Activated CD4-positive, alpha-beta T cell treated with anti-CD3 and anti-CD28 coated beads, Interleukin-2, amount 50 U/mL, for 1 hour (primary cell): ENCODE data around the gene MISP.

Source experiments
- DNase-seq: peaks from one replicate; pipeline ENCODE4 v3.0.0-alpha.2; 2020

Gene MISP

DNA sequence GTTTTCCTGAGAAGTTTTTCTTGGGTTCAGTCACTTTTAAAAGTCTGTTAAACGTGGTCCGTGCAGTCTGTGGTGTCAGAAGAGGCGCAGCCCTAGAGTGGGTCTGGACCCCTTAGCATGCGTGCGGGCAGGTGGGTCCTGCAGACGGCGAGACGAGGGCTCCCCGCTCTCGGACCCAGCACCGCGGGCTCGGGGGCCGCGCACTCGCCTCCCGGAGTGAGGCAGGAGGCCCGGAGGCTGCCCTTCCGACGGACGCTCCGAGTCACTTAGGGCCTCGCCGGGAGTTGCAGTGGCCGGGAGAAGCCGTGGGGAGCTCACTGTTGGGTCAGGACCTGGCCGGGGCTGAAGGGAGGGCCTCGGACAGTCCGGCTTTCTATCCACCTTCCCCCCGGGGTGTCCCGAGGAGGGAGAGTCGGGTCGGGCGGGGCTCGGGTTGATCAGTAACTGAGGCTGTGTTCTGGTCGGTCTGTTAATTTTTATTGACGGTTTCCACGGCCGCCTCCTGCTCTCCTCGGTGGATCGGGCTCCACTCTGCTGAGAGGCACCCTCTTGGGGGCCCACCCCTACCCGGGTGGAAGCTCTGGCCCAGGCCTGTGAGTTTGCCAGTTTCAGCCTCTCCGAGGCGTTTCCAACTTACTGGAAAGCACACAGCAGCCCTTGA is 47.6 kb downstream of the MISP start:
- DNase-seq: no peak

DNA sequence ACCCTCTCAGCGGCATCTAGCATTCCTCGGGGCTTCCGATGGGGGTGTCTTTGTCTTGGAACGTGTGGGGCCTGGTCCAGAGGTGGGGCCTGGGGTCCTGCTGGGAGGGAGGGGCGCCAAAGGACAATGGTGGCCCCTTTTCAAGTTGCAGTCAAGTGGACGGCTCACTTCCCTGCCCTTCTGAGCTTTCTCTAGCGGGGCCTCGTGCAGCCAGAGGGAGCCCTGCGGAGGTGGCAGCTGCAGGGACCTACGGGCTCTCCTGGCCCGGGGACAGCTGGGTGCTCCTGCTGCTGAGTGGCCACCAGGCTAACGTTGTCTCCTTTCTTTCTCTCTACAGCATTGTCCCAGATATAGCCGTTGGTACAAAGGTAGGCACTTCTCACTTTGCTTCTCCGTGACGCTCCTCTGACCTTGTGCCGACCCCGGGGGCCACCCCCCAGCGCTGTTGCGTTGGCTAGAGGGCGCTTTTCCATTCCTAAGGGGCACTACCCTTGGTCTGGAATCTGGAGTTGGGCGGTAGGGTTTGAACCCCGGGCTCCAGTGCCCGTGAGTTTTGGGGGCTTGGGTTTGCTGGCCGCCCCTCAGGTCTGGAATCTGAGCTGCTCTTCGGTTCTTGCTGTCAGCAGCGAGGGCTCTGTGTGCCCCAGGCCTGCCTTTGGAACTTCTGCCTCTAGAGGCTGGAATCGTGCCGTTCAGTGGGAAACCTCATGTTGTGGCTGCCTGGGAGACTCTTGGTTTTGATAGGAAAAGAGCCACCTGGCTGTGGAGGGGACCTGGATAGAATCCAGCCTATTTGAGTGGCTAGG is 48.4 kb downstream of the MISP start:
- DNase-seq: no peak

DNA sequence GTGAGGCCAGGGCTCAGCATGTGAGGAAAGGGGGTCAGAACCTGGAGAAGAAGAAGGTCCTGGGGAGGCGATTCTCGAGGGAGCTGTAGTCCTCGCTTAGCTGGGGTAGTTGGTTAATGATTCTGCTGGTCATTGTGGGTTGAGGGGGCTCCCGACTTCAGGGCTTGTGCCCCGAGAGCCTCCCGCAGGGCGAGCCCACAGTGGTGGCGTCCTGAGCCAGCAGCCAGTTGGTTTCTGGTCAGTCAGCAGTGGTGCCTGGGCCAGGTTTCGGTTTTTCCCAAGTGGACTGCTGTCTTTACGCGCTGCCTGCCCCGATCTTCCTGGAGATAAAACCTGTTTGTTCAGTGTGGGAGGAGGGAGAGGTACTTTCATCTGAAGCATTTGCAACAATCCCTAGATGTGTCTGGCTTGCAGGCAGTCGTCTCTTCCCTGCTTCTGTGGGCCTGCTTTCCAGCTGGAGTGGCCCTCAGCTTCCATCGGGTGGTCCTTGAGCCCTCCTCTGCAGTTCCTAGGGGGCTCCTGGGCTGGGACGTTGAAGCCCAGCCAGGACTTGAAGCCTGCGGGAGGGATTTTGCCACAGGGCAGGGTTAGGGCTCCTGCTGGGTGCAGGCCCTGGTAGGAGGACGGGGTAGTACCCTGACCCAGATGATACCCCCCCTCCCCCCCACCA is 49.6 kb downstream of the MISP start:
- DNase-seq: no peak

DNA sequence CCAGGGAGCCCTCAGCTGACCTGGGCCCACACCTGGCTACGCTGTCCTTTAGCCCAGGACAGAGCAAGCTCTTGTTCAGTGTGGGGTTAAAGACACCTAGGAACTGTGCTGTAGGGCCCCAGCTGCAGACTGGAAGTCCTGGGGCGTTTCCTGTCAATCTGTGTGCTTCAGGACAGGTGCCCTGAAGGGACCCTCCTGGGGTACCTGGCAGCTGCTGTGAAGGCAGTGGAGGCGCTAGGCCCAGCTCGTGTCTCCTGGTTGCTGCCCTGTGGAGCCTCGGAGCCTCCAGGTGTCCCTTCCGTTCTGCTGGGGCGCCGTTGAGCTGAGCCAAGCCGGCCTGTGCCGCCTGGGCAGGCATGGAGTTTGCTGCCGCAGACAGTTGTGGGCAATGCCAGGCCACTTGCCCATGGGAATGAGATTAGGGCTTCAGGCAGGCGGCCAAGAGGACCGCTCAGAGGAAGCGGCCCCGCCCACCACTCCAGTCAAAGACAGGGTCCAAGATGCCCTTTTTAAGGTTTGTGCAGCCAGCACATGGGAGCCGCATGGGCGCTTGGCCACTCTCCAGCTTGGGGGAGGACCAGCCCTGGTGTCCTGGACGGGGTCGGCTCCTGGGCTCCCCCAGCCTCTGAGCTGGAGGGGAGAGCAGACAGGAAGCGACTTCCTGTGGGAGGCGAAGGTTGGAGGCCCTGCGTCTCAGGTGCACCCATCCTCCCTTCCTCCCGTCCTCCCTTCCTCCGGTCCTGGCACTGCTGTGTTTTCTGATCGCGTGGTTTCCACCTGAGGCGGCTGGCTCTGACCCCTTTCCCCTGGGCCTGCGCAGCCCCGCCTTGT is 50.3 kb downstream of the MISP start:
- no peak for DNase-seq

DNA sequence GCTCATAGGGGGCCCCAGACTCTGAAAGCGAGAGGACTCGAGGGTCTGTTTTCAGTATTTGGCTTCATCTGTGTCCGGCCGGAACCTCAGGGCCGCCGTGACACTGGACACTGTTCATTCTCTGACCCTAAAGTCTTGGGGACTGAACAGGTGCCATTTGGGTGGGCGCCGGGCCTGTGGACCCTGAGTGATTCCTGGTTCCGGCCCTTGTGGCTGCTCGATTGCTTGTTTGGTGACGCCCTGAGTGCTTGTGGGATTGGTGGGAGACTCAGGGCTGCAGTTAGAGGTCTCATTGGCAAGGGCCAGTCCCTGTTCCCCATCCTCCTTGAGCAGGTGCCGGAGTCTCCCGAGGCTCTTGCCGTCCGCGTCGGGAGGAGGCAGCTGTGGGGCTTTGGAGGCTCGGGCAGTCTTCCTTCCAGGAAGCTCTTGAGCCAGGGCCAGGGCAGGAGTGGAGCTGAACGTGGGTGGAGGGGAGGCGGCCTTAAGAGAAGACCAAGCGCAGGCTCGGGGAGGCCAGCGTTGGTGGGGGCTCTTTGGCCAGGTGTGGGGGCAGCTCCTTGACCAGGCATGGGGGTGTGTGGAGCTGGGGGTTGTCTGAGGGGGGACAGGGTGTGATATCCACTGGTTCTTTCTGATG is 51.1 kb downstream of the MISP start:
- no peak for DNase-seq

DNA sequence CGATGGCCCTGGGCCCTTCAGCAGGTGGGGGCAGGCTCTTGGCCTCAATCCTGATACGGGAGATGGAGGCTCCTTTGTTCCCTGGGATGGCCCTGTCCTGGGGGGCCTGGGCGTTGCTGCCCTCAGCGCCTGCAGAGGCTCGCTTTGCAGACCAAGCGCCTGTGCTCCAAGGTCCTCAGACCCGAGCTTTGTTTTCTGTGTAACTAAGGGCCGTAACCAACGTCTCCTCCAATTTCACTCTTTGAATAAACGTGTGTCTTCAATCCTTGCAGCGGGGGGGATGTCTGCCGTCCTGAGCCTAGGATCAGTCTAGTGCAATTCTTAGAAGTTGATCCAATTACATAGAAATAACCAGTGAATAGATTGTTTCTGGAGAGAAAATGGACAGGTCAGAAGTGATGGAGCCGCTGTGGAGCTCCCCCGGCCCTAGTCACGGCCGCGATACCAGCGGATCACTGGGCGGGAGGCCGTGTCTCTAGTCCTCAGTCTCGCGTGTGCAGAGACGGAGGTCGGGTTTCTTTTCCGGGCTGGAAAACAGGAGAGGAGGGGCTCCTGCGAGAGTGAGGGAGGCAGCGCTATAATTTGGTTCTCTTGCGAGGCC is 51.7 kb downstream of the MISP start:
- no peak for DNase-seq

DNA sequence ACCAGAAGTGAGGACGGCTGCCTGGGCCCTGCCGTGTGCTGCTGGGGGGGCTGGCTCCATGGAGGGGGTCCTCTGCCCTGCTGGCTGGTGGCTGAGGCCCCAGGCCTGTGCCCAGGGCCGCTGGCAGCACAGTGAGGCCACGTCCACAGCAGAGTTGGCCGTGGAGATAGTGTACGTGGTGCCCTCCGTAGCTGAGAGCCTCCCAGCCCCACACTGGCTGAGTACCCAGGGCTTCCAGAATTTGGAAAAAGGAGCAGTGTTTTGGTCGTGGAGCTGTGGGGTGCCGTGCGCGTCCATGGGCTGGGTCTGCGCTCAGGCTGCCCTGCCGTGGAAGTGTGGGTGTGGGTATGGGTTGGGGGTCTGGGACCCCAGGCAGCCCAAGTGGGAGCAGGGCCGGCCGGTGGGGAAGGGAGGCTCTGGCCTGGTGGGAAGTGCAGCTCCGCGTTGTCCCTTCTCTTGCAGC is 52.2 kb downstream of the MISP start:
- no peak for DNase-seq

DNA sequence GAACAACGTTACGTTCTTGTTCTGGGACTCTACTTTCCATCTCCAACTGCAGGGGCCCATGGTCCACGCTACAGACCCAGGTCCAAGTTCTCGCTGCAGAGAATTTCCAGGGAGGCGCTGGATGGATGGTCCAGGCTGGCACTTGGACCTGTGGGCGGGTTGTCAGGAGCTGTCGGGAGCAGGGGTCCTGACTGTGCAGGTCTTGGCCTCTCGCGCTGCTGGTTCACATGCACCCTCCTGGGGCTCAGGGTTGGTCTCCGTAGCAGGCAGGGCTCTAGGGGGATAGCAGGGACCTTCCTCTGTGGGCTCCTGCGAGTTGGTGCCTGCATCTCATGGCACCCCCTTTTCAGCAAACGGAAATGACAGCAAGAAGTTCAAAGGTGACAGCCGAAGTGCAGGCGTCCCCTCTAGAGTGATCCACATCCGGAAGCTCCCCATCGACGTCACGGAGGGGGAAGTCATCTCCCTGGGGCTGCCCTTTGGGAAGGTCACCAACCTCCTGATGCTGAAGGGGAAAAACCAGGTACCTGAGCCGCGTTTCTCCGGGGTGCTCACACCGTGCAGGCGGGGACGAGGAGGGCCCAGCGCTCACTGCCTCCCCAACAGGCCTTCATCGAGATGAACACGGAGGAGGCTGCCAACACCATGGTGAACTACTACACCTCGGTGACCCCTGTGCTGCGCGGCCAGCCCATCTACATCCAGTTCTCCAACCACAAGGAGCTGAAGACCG is 52.9 kb downstream of the MISP start:
- DNase-seq: no peak

DNA sequence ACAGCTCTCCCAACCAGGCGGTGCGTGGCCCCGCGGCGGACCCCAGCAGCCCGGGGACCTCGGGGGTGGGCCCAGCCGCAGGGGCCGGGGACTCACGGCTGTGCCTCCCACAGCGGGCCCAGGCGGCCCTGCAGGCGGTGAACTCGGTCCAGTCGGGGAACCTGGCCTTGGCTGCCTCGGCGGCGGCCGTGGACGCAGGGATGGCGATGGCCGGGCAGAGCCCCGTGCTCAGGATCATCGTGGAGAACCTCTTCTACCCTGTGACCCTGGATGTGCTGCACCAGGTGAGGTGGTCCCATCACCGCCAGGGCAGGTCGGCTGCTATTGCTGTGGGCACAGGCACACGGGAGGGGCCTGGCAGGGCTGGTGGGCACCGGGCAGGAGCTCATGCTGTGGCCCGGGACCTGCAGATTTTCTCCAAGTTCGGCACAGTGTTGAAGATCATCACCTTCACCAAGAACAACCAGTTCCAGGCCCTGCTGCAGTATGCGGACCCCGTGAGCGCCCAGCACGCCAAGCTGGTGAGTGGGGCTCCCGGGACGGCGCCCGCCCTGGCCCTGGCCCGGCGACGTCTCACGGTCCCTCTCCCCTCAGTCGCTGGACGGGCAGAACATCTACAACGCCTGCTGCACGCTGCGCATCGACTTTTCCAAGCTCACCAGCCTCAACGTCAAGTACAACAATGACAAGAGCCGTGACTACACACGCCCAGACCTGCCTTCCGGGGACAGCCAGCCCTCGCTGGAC is 53.7 kb downstream of the MISP start:
- DNase-seq: no peak

DNA sequence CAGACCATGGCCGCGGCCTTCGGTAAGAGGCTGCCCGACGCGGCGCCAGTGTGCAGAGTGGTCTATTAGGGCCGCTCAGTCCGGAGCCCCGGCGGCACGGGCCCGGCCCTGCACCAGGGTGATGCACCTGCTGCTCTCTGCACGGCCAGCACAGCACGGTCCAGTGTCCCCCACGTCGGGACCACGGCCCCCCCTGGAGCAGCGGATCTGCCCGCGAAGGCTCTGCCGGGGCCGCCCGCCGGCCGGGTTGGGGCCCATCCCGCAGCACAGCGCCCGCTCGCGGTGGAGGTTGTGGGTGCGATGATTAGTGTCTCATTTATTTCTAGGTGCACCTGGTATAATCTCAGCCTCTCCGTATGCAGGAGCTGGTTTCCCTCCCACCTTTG is 54.2 kb downstream of the MISP start:
- DNase-seq: no peak

DNA sequence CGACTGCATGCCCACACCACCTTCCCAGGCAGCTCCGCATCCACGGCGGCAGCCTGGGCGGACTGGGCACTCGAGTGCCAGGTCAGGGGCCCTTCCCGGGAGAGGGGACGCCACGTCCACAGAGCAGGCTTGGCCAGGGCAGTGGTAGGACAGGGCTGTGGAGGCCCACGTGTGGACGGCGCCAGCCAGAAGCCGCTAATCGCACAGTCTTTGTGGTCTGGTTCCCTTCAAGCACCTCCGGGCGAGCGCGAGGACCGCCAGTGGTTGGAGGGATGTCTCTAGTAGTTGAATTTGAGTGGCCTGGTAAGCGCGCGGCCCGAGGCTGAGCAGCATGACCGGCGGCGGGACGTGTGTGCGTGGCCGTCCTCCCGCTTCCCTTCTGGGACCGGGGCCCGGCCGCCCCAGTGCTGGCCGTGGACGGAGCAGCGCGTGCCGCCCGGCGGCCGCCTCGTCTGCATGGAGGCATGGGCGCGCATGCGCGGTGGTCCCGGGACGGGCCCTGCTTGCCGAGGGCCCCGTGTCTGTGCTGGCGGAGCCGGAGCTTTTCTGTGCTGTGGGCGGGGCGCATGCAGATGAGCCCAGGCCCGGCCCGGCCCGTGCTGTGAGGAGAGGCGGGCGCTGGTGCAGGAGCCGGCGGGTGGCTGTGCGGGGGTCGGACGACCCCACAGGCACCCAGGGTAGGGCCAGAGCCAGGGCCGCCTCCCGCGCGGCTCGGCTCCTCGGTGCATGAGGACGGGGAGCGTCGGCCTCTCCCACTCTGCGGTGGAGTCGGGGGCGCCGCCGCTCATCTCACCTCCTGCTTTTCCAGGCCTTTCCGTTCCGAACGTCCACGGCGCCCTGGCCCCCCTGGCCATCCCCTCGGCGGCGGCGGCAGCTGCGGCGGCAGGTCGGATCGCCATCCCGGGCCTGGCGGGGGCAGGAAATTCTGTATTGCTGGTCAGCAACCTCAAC is 55.0 kb downstream of the MISP start:
- no peak for DNase-seq

DNA sequence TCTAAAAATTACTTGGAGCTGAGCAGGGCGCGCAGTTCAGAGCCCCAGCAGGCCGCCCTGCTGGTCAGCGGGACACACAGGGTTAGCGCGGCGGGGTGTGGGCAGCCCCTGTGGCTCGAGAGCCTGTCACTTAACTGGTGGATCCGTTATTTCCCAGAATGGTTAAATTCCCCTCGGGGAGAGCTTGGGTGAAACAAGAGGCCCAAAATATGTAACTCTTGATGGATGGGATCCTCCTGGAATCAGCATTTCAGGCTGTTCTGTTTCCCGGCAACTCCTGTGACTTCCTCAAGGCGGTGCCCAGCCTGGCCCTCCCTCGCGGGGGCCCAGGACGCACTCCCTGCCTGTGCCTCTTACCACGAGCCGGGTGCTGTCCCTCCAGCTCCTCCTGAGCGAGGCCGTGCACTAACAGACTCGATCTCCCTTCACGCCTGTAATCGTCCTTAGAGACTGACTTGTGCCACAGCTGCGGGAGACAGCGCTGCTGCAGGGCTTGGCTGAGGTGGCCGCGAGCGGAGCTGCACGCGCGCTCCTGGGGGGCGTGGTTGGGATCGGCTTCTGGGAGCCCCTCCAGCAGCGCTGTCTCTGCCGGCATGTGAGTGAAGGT is 56.0 kb downstream of the MISP start:
- DNase-seq: no peak

DNA sequence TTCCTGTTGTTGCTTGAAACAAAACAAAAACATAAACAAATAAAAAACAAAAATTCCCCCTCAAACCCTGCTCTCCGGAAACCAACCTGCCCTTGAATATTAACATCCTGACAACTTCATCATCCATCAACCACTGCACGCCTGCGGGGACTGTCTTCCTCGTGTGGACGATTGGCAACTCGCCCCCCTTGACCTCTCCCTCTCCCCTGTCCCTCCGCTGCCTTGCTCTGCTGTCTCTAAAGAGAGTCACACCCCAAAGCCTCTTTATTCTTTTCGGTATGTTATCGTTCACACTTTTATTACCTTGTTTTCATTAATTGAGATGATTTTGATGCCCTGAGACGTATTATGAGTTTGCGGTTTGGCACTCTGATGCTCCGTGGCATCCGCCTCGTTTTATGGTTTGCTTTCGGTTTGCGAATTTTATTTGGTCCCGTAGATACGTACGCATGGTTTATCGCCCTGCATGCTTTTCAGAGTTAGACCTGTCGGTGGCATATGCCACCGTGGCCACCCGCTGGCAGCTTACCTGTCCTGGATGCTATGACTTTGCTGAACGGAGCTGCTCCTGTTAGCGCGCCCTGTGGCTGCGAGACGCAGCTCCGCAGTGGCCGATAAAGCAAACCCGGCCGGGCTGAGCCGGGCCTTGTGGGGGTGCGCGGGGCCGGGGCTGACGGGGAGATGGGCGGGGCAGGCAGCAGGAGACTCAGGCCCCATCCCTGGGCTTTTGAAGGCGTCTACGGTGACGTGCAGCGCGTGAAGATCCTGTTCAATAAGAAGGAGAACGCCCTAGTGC is 56.9 kb downstream of the MISP start:
- DNase-seq: no peak

DNA sequence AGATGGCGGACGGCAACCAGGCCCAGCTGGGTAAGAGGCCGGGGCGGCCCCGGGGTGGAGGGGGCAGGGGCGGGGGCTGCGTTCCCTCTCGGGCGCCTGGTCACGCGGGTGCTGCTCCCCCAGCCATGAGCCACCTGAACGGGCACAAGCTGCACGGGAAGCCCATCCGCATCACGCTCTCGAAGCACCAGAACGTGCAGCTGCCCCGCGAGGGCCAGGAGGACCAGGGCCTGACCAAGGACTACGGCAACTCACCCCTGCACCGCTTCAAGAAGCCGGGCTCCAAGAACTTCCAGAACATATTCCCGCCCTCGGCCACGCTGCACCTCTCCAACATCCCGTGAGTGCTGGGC is 57.5 kb downstream of the MISP start:
- DNase-seq: no peak

DNA sequence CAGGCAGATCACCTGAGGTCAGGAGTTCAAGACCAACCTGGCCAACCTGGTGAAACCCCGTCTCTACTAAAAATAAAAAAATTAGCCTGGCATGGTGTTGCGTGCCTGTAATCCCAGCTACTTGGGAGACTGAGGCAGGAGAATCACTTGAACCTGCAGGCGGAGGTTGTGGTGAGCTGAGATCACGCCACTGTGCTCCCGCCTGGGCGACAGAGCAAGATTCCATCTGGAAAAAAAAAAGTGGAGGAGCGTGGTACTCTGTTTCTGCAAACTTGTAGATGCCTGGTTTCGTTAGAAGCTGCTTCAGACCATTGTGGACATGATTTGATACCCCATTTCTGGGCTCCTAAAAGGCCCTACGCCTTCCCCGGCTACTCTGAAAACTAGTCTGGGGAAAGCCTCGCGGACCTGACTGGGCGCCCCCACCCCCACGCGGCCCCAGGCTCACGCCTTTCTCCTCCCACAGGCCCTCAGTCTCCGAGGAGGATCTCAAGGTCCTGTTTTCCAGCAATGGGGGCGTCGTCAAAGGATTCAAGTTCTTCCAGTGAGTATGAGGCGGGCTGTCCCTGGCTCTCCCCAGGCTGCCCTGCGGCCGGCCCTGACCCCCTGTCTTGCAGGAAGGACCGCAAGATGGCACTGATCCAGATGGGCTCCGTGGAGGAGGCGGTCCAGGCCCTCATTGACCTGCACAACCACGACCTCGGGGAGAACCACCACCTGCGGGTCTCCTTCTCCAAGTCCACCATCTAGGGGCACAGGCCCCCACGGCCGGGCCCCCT is 59.4 kb downstream of the MISP start:
- no peak for DNase-seq

DNA sequence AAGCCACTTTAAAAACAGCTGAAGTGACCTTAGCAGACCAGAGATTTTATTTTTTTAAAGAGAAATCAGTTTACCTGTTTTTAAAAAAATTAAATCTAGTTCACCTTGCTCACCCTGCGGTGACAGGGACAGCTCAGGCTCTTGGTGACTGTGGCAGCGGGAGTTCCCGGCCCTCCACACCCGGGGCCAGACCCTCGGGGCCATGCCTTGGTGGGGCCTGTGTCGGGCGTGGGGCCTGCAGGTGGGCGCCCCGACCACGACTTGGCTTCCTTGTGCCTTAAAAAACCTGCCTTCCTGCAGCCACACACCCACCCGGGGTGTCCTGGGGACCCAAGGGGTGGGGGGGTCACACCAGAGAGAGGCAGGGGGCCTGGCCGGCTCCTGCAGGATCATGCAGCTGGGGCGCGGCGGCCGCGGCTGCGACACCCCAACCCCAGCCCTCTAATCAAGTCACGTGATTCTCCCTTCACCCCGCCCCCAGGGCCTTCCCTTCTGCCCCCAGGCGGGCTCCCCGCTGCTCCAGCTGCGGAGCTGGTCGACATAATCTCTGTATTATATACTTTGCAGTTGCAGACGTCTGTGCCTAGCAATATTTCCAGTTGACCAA is 60.1 kb downstream of the MISP start:
- DNase-seq: no peak

DNA sequence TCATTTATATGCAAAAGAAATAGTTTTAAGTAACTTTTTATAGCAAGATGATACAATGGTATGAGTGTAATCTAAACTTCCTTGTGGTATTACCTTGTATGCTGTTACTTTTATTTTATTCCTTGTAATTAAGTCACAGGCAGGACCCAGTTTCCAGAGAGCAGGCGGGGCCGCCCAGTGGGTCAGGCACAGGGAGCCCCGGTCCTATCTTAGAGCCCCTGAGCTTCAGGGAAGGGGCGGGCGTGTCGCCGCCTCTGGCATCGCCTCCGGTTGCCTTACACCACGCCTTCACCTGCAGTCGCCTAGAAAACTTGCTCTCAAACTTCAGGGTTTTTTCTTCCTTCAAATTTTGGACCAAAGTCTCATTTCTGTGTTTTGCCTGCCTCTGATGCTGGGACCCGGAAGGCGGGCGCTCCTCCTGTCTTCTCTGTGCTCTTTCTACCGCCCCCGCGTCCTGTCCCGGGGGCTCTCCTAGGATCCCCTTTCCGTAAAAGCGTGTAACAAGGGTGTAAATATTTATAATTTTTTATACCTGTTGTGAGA is 60.7 kb downstream of the MISP start:
- DNase-seq: no peak
